ENCODE measurements around the gene MOG. TPM values are rescaled to one million over a fixed set of nuclear protein-coding genes. Genes with fewer than 3 reads are reported as not detected.

The MOG gene
- total RNA-seq, 1 experiment from 2014 or later = not detected

DNA sequence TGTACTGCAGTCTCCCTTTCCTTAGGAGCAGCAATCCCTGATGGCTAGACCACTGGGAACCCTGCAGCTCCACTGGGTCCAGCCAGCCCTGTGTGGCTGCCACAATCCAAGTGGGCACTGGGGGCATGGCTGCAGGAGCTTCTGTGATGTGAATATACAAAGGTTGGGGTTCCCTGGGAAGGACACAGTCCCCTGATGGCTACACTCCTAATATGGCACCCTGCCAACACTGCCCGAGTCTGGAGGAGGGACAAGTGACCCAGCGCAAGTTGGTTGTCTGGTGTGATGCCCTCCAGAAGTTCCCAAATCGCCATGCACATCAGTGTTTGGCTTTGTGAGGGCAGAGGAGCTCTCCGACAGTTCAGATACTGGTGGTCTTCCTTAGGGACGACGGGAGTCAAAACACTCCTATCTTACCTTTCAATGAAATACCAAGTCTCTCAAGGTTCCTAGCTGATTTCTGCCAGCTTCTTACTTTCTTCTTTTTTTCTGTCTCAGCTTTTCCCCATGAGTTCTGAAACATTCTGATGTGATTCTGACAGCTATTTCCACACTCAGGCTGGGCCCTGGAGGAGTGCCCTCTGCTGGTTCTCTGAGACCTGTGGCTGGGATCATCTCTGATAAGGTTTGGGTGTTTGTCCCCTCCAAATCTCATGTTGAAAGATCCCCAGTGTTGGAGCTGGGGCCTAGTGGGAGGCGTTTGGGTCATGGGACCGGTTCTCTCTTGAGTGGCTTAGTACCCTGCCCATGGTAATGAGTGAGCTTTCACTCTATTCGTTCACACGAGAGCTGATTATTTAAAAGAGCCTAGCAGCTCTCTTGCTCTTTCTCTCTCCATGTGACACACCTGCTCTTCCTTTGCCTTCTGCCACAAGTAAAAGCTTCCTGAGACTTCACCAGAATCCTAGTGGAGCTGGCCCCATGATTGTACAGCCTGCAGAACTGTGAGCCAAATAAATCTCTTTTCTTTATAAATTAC is 39.5 kb downstream of the MOG start:
- intact Hi-C loops (cut with micrococcal nuclease) = loop anchor here (1.0 kb wide), 1 partner anchor 48 kb away; no protein-coding TSS in a partner anchor
- BruUV-seq (replicated peaks) = no TSS peak
- Mint-ChIP-seq H3K27ac (ENCODE audit: low read depth, unreplicated experiment) (no peak overlapping the region), H3K4me1 (ENCODE audit: insufficient read depth, unreplicated experiment) (no peaks in the 10 kb centered on the region), H3K36me3 (ENCODE audit: insufficient read depth, unreplicated experiment) (no peaks in the 10 kb centered on the region), H3K9me3 (ENCODE audit: unreplicated experiment) (no peaks in the 10 kb centered on the region), H3K27me3 (ENCODE audit: insufficient read depth, unreplicated experiment) (no peaks in the 10 kb centered on the region), H3K4me3 (ENCODE audit: unreplicated experiment) (no peak overlapping the region)
- POLR2A ChIA-PET = interaction anchor here (0.9 to 2.2 kb wide), 6 partner anchors 18 to 364 kb away, joined by 3 to 20 read pairs (median 5); partner anchors contain the start of gene GABBR1
- DNase-seq (ENCODE audit: unreplicated experiment) = peak; percentile 57
- TF ChIP-seq, protein P1, sequence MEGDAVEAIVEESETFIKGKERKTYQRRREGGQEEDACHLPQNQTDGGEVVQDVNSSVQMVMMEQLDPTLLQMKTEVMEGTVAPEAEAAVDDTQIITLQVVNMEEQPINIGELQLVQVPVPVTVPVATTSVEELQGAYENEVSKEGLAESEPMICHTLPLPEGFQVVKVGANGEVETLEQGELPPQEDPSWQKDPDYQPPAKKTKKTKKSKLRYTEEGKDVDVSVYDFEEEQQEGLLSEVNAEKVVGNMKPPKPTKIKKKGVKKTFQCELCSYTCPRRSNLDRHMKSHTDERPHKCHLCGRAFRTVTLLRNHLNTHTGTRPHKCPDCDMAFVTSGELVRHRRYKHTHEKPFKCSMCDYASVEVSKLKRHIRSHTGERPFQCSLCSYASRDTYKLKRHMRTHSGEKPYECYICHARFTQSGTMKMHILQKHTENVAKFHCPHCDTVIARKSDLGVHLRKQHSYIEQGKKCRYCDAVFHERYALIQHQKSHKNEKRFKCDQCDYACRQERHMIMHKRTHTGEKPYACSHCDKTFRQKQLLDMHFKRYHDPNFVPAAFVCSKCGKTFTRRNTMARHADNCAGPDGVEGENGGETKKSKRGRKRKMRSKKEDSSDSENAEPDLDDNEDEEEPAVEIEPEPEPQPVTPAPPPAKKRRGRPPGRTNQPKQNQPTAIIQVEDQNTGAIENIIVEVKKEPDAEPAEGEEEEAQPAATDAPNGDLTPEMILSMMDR (IDR thresholded peaks at IDR 0.05; ENCODE audit: unreplicated experiment) = peak; percentile 64
- CTCF ChIA-PET = interaction anchor here (0.5 to 5.8 kb wide), 47 partner anchors 9 to 953 kb away, joined by 3 to 369 read pairs (median 5); no protein-coding TSS in a partner anchor

DNA sequence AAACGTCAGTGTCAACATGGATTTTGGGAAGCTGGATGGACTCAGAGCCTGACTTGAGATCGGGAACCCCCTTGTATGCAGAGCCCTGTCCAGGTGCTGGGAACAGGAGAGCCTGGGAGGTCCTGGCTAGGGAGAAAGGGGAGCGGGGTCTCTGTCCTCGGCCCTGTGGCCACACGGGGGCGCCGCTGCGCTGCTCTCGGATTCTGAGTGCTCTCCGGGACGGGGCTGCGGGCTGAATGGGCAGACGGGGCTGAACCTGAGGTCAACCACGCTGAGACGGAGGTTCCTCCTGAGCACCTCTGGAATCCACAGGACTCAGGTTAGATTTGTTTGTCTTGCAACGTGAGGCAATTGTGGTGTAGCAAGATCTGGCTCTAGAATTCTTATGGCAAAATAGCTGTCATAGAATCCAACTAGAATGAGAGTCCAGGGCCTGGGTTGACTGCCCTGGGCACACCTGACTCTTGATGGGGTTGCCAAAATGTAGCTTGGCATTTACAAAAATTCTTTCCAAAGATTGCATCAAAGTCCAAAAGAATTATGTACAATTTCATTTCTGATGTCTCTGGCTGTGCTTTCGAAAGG is 45.7 kb downstream of the MOG start:
- intact Hi-C loops (cut with micrococcal nuclease) = loop anchor here (10.0 kb wide), 1 partner anchor 292 kb away; no protein-coding TSS in a partner anchor
- ChIA-PET CTCF (interaction anchor here (0.6 to 3.1 kb wide), 15 partner anchors 10 to 480 kb away, joined by 3 to 22 read pairs (median 3); no protein-coding TSS in a partner anchor), POLR2A (interaction anchor here (0.5 to 0.7 kb wide), 2 partner anchors 25 to 41 kb away, joined by 3 read pairs; no protein-coding TSS in a partner anchor)
- H3K27ac Mint-ChIP-seq (ENCODE audit: low read depth, unreplicated experiment) = no peak overlapping the region
- DNase-seq (ENCODE audit: unreplicated experiment) = peak; percentile 56
- TF ChIP-seq, protein P1 (IDR thresholded peaks at IDR 0.05; ENCODE audit: unreplicated experiment) = peak; percentile 54
- no peaks in the 10 kb centered on the region for H3K9me3 Mint-ChIP-seq (ENCODE audit: unreplicated experiment)
- H3K36me3 Mint-ChIP-seq (ENCODE audit: insufficient read depth, unreplicated experiment) = no peaks in the 10 kb centered on the region
- no peak overlapping the region for H3K4me3 Mint-ChIP-seq (ENCODE audit: unreplicated experiment)
- no peaks in the 10 kb centered on the region for H3K4me1 Mint-ChIP-seq (ENCODE audit: insufficient read depth, unreplicated experiment)
- peaks cover 15% of the 10 kb centered on the region for H3K27me3 Mint-ChIP-seq (ENCODE audit: insufficient read depth, unreplicated experiment)
- no TSS peak for BruUV-seq (replicated peaks)

DNA sequence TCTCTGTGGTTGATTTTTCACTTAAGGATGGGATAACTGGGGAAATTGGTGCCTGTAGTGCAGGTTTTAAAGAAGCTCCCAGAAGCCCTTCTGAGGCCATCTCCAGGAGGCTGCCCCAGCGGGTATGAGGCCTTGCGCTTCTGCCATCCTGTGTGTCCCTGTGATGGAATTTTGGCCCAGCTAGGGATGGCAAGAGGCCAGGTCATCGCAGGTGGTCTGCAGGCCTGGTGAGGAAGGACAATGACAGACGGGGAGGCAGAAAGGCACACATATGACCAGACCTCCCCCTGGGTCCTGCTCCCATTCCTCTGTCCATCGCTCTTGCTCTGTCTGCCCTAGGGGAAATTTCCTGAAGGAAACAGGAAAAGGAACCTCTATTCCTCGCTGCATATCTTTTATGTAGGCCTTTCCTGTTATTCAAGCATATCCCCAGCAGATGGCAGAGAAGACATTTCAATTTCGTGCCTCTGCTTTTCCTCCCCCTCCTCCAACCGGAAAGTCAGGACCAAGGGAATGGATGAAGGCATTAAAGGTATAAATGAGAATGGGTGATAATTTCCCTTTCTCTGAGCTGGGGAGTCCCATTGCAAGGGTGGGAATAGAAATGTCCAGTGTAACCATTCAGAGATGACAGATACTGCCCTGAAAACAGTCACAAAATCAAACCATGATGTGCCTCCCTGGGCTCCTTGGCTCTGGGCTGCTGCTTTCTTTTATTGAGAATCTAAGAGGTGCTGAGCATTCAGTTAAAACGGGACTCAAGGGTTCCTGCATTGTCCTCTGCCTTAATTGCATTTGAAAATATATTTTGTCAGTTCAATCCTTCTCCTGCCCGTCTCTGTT is 48.7 kb downstream of the MOG start:
- DNase-seq (ENCODE audit: unreplicated experiment) = peak; percentile 72
- Mint-ChIP-seq H3K4me1 (ENCODE audit: insufficient read depth, unreplicated experiment) (peaks cover 6% of the 10 kb centered on the region), H3K27me3 (ENCODE audit: insufficient read depth, unreplicated experiment) (peaks cover 15% of the 10 kb centered on the region), H3K36me3 (ENCODE audit: insufficient read depth, unreplicated experiment) (no peaks in the 10 kb centered on the region), H3K9me3 (ENCODE audit: unreplicated experiment) (no peaks in the 10 kb centered on the region), H3K4me3 (ENCODE audit: unreplicated experiment) (no peak overlapping the region), H3K27ac (ENCODE audit: low read depth, unreplicated experiment) (no peak overlapping the region)
- TF ChIP-seq, protein P1 (IDR thresholded peaks at IDR 0.05; ENCODE audit: unreplicated experiment) = peak; percentile 56
- BruUV-seq (replicated peaks) = no TSS peak
- intact Hi-C loops (cut with micrococcal nuclease) = loop anchor here (1.0 to 10.0 kb wide), 5 partner anchors 29 to 289 kb away; no protein-coding TSS in a partner anchor
- POLR2A ChIA-PET = interaction anchor here (0.7 kb wide), 1 partner anchor 87 kb away, joined by 3 read pairs; no protein-coding TSS in a partner anchor
- CTCF ChIA-PET = interaction anchor here (0.6 to 2.5 kb wide), 25 partner anchors 9 to 421 kb away, joined by 3 to 27 read pairs (median 4); partner anchors contain the start of gene MOG

Measured in MCF 10A (cell line).